Mucosa of gallbladder (tissue), 1 donor: ENCODE measurements around the gene DRG2. TPM values are rescaled to one million over a fixed set of nuclear protein-coding genes. Genes with fewer than 3 reads are reported as not detected.
A peak's percentile ranks its signal among the peaks of the same experiment; 100 is the strongest.

ENCODE experiments used
- DNase-seq: peaks from one replicate; pipeline ENCODE4 v3.0.0-alpha.2; 2020; ENCODE audit warnings: low spot score
- total RNA-seq: library from RNA; stranded (reverse); gene quantifications from one replicate; pipeline ENCODE4 v1.2.1, GENCODE V29; 2021
- donor health status: DM: no; HTN: no; CAD: no.

DRG2 gene
- total RNA-seq, 1 donor from 2014 or later = 36.4 TPM

DNA sequence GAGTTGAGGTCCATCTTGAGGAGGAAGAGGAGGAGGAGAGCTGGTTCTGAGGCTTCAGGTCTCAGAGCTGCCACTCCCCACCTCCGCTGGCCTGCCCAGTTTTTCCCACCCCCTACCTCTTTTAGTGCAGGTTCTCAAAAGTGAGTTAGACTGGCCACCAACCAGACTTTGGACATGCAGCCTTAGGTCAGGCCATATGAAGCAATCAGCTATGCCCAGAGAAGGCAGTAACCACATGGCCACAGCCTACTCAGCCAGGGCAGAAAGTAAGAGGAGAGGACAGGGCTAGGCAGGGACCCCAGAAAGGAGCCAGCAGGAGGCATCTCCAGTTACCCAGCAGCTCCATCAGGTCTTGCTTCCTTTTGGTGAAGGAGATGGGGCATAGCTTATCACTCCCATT lies 29.8 kb downstream of the DRG2 start:
- DNase-seq = no peak

DNA sequence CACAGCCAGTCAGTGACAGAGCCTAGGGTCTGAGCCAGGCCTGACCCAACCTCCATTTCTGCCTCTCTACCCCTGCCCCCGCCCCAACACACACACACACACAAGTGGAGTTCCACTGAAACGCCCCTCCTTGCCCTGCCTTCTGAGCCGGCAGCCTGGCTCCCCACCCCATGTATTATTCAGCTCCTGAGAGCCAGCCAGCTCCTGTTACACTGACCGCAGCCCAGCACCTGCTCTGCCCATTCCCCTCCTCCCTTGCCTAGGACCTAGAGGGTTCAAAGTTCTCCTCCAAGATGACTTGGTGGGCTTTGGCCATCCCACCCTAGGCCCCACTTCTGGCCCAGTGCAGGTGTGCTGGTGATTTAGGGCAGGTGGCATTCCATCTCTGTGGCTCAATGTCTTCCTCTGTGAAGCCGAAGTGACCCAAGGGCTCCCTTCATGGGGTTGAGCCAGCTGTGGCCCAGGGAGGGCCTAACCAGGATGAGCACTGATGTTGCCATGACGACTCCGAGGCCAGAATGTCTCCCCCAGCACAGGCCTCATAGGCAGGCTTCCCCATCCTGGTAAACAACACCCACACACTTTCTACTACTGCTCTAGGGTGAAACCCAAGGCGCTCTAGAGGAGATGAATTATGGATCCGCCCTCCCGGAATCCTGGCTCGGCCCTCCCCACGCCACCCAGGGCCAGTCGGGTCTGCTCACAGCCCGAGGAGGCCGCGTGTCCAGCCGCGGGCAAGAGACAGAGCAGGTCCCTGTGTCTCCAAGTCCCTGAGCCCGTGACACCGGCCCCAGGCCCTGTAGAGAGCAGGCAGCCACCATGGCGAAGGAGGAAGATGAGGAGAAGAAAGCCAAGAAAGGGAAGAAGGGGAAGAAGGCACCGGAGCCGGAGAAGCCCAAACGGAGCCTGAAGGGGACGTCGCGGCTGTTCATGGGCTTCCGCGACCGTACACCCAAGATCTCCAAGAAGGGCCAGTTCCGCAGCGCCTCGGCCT lies 30.5 kb downstream of the DRG2 start:
- DNase-seq = no peak

DNA sequence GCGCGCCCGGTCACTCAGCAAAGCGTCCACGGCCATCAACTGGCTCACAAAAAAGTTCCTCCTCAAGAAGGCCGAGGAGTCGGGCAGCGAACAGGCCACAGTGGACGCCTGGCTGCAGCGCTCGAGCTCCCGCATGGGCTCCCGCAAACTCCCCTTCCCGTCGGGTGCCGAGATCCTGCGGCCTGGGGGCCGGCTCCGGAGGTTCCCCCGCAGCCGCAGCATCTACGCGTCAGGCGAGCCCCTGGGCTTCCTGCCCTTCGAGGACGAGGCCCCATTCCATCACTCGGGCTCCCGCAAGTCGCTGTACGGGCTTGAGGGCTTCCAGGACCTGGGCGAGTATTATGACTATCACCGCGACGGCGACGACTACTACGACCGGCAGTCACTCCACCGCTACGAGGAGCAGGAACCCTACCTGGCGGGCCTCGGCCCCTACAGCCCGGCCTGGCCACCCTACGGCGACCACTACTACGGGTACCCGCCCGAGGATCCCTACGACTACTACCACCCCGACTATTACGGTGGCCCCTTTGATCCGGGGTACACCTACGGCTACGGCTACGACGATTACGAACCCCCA lies 31.5 kb downstream of the DRG2 start:
- DNase-seq = no peak

DNA sequence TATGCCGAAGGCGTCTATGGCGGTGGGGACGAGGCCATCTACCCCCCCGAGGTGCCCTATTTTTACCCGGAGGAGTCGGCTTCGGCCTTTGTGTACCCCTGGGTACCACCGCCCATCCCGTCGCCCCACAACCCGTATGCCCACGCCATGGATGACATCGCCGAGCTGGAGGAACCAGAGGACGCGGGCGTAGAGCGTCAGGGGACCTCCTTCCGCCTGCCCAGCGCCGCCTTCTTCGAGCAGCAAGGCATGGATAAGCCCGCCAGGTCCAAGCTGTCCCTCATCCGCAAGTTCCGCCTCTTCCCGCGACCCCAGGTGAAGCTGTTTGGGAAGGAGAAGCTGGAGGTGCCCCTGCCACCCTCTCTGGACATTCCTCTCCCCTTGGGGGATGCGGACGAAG lies 32.2 kb downstream of the DRG2 start:
- no peak for DNase-seq

DNA sequence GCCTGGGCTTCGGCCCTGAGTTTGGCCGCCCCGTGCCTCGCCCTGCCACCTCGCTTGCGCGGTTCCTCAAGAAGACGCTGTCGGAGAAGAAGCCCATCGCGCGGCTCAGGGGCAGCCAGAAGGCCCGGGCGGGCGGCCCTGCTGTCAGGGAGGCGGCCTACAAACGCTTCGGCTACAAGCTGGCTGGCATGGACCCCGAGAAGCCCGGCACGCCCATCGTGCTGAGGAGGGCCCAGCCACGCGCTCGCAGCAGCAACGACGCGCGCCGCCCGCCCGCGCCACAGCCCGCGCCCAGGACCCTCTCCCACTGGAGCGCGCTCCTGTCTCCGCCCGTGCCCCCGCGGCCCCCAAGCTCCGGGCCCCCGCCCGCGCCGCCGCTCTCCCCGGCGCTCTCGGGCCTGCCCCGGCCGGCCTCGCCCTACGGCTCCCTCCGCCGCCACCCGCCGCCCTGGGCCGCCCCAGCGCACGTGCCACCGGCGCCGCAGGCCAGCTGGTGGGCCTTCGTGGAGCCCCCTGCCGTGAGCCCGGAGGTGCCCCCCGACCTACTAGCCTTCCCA lies 32.8 kb downstream of the DRG2 start:
- no peak for DNase-seq

DNA sequence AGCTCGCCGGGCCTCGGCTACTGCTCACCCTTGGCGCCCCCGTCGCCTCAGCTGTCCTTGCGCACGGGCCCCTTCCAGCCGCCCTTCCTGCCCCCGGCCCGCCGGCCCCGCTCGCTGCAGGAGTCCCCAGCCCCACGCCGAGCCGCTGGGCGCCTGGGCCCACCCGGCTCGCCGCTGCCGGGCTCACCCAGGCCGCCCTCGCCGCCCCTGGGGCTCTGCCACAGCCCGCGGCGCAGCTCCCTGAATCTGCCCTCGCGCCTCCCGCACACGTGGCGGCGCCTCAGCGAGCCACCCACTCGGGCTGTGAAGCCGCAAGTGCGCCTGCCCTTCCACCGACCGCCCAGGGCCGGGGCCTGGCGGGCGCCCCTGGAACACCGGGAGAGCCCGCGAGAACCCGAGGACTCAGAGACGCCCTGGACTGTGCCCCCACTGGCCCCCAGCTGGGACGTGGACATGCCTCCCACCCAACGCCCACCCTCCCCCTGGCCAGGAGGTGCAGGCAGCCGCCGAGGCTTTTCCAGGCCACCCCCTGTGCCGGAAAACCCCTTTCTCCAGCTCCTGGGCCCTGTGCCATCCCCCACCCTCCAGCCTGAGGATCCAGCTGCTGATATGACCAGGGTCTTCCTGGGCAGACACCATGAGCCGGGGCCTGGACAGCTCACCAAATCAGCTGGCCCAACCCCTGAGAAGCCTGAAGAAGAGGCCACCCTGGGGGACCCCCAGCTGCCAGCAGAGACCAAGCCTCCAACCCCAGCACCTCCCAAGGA lies 33.6 kb downstream of the DRG2 start:
- DNase-seq = no peak

DNA sequence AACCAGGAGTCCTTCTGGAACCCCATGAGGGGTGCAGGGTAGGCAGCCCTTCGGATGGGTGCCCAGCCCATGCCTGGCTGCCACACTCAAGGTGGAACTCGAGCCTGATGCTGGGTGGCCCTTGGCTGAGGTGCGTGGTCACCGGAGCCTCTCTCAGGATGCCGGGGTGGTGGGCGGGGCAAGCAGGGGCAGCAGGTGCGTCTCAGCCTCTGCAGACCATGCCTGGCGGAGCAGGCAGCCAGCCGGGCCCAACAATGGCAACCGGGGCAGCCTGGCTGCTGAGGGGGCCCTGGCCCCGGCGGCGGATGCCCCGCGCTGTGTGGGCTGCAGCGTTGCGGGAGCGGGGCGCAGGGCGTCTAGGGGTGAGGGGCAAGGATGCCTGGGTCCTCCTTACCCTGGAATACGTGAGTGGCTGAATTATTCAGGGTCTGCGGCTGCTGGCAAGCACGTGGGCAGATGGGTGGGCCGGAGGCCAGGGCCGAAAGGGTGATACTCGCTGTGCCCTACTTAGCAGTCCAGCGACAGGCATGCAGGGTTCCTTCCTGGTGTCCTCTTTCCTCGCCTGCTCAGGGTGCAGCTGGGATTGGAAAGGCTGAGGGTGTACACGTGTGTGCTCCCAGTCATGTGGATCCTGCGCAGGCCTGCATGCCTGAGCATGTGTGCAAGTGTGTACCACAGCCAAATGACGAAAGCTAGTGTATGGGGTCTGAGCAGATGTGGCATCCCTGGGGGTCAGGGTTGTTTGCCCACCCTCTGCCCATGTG lies 35.4 kb downstream of the DRG2 start:
- no peak for DNase-seq

- DNase-seq = no peak
Measured at GRCh38 chr17:18124345-18125126, 36.8 kb downstream of the DRG2 start.

GRCh38 chr17:18129041-18129502 lies 41.3 kb downstream of the DRG2 start:
- DNase-seq = peak; percentile 35

- no peak for DNase-seq
Measured at GRCh38 chr17:18132711-18133110, 45.0 kb downstream of the DRG2 start.

- DNase-seq = no peak
Measured at GRCh38 chr17:18136357-18136756, 48.6 kb downstream of the DRG2 start.

DNA sequence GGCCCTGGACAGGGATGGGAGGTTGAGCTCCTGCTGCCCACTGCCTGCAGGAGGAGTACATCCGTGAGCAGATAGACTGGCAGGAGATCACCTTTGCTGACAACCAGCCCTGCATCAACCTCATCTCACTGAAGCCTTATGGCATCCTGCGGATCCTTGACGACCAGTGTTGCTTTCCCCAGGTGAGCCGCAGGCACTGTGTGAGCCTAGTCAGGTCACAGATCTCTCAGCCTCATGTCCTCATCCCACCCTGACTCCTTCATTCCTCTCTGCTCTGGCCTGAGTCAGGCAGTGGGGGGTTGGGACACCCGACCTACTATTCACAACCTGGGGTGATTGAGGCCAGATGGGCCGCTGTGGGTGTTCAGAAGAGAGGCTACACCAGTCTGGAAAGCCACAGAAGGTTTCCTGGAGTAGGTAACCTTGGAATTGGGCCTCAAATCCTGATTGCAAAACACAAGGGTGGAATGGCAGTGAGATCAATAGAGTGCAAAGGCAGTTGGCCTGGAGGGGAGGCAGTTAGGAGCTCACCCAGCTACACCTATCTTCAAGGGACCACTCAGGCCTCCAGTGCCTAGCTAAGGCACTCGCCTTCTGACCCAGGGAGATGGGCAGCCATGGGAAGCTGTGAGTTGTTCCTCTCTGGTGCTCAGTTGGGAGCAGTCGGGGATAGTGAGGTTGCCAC lies 50.5 kb downstream of the DRG2 start:
- no peak for DNase-seq

- DNase-seq = no peak
Measured at GRCh38 chr17:18139092-18139491, 51.3 kb downstream of the DRG2 start.

DNA sequence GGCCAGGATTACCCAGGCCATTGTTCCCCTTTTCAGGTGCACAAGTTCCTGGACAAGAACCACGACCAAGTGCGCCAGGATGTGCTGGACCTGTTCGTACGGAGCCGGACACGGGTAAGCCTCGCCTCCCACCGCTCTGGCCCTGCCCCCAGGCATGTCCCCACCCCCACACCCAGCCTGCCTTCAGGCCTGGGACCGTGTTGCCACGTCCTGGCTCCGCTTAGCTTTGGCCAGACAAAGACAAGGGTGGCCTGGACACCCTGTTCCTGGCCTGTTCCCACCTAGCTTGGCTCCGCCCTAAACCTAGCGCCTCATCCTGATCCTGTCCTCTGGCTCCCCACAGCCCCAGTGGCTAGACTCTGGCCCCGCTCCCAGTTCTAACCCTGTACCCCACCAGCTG lies 51.8 kb downstream of the DRG2 start:
- DNase-seq = no peak

DNA sequence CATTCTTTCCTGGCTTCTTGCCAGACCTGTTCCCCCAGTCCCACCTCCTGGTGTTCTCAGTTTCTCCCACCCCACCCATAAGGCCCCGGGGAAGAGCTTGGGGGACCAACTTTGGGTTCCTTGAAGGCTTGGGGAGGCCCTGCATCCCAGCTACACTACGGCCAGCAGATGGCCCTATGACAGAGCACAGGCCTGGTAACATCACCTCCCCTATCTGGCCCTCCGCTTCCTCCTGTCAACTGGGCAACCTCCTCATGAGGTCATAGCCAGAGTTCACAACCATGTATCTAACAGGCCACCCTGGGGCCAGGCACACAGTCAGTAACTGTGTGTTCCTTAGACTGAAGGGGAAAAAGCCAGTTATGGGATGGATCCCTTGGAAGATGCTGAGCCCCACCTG lies 52.2 kb downstream of the DRG2 start:
- no peak for DNase-seq

DNA sequence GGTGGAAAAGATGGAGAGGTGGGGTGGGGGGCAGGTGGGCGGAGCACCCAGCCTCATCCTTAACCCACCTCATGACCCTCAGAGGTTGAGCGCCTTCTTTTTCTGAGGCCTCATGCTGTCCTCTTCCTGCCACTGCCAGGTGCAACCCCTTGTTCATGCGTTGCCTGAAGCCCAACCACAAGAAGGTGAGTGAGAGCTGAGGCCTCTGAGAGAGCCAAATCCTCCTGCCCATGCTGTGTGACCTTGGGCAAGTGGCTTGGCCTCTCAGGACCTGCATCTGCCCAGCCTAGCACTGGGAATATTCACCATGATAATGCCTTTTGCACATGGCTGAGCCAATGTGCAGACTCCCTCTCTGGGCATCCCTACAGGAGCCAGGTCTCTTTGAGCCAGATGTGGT lies 52.9 kb downstream of the DRG2 start:
- DNase-seq = no peak

GRCh38 chr17:18141210-18141803 lies 53.6 kb downstream of the DRG2 start:
- peak; percentile 33 for DNase-seq

- no peak for DNase-seq
Measured at GRCh38 chr17:18142417-18142816, 54.7 kb downstream of the DRG2 start.
